ENCODE data around the gene MED23.
A peak's percentile ranks its signal among the peaks of the same experiment; 100 is the strongest.

Gene MED23, protein sequence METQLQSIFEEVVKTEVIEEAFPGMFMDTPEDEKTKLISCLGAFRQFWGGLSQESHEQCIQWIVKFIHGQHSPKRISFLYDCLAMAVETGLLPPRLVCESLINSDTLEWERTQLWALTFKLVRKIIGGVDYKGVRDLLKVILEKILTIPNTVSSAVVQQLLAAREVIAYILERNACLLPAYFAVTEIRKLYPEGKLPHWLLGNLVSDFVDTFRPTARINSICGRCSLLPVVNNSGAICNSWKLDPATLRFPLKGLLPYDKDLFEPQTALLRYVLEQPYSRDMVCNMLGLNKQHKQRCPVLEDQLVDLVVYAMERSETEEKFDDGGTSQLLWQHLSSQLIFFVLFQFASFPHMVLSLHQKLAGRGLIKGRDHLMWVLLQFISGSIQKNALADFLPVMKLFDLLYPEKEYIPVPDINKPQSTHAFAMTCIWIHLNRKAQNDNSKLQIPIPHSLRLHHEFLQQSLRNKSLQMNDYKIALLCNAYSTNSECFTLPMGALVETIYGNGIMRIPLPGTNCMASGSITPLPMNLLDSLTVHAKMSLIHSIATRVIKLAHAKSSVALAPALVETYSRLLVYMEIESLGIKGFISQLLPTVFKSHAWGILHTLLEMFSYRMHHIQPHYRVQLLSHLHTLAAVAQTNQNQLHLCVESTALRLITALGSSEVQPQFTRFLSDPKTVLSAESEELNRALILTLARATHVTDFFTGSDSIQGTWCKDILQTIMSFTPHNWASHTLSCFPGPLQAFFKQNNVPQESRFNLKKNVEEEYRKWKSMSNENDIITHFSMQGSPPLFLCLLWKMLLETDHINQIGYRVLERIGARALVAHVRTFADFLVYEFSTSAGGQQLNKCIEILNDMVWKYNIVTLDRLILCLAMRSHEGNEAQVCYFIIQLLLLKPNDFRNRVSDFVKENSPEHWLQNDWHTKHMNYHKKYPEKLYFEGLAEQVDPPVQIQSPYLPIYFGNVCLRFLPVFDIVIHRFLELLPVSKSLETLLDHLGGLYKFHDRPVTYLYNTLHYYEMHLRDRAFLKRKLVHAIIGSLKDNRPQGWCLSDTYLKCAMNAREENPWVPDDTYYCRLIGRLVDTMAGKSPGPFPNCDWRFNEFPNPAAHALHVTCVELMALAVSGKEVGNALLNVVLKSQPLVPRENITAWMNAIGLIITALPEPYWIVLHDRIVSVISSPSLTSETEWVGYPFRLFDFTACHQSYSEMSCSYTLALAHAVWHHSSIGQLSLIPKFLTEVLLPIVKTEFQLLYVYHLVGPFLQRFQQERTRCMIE (N-terminal part only)

DNA sequence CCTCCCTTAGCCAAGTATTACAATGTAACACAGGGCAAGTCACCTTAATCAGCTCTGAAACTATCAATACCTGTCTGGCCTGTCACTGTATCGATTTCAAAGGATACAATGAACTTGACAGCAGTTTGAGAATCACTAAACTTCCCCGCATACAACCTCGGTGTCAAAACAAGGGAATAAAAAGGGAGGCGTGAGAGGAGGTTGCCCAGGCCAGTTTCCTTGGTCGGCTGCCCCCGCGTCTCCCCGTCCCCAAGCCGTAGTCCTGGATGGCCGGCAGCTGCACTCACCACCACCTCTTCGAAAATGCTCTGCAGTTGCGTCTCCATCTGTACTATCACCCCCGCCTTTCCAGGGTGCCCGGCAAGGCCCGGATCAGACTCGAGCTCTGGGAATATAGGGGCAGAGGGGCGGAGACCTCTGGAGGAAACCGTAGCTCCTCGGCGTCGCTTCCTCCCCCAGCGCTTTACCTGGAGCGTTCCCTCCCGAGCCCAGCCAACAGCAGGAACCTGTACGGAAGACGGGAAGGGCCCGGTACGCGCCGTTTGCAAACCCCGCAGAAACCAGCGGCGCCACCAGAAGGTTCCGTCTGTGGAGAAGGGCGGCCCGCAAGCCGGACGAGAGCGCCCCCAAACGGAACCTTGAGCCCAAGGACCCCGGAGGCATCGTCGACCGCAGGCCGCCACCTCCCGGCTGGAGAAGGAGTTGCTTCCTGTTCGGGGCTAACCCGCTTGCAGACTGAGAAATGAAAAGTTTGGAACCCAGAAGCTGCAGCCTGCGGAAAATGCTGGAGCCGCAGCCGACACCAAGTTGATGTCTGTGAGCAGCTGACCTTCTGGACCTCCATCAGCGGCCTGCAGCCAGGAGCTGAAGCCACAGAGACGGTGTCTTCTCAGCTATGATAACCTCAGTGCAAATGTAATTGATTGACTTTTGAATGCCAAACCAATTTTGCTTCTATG lies at the start of gene MED23:
MED23 (minus strand) TSS at position 519 of the 959 bp plus-strand sequence; CDS start at position 326, 193 bp downstream.
- peak; percentile 88 to 96 (median 91) for DNase-seq

DNA sequence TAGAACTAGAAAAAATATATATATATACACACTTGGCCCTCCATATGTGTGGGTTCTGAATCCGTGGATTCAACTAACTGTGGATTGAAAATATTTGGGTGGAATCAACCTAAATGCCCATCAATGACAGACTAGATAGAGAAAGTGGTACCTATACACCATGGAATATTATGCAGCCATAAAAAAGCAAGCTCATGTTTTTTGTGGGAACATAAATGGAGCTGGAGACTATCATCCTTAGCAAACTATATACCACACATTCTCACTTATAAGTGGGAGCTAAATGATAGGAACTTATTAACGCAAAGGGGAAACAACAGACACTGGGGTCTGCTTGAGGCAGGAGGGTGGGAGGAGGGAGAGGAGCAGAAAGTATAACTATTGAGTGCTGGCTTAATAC lies 45.1 kb upstream of the MED23 start:
- no peak for DNase-seq

DNA sequence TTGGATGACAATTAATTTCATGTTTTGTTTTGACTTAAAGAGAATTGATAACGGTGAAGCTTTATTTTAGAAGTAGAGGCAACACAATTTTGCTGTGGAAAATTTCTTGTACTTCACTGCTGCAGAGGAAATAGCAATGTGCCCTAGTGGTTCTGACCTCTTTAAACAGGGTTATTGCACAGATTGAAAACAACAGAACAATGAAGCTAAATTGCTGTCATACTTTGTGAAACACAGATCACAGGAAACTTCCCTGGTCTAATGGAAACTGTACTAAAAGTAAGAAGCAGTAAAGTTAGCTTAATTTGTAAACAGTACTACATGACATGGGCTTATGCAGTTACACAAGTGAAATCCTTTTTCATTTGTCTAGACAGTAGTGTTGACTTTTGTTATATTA lies 41.8 kb upstream of the MED23 start:
- no peak for DNase-seq

DNA sequence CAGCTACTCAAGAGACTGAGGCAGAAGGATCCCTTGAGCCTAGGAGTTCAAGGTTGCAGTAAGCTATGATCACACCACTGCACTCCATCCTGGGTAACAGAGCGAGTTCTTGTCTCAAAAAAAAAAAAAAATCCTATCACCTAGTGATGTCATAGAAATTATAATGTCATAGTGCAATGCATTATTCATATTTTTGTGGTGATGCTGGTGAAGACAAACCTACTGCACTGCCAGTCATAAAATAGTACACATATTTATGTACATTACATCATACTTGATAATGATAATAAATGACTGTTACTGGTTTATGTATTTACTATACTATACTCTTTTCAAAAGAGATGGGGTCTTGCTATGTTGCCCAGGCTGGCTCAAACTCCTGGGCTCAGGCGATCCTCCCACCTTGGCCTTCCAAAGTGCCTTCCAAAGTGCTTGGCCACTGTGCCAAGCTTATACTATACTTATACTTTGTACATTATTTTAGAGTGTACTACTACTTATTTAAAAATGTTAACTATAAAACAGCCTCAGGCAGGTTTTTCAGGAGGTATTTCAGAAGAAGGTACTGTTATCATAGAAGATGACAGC lies 35.6 kb upstream of the MED23 start:
- DNase-seq: no peak

DNA sequence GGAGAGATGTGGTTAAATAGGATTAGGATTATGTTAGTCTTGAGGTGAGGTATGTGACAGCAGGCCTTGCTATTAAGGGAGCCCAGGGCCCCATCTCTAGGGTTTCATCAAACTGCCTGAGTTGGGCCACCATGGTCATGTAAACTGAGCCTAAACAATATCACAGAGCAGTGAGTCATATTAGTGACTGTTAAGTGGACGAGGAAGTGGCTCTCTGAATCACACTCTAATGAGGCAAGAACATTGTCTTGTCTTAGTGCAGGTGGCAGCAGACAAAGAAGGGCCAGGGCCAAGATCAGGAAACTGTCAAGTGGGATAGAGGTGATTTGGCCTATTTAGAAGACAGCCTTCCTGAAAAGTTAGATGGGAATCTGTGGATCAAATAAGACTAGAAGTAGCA lies 32.2 kb upstream of the MED23 start:
- no peak for DNase-seq

DNA sequence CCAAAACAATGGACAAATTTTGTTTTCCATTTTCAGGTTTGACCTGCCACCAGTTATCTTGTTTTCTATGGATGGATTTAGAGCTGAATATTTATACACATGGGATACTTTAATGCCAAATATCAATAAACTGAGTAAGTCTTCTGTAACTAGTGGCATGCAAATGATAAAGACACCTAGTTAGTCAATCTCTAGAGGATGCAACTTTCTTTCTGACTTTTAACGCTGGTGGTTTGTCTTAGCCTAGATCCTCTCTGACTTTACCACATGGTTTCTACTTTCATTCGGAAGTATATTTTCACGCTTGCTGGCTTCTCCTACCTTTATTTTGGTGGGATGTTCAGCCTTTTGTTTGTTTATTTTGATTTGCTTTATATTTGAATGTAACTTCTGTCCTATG lies 30.2 kb upstream of the MED23 start:
- no peak for DNase-seq

DNA sequence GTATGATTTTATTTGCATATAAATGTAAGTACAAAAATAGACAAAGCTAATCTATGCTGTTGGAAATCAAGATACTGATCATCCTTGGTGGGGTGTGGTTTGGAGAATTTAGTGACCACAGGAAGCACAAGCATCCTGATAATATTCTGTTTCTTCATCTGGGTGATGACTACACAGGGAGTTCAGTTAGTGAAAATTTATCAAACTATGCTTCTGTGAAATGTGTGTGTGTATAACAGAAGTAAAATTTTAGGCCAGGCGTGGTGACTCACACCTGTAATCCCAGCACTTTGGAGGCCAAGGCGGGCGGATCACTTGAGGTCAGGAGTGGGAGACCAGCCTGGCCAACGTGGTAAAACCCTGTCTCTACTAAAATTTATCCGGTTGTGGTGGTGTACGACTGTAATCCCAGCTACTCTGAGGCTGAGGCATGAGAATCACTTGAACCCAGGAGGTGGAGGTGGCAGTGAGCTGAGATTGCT lies 29.6 kb upstream of the MED23 start:
- DNase-seq: no peak

DNA sequence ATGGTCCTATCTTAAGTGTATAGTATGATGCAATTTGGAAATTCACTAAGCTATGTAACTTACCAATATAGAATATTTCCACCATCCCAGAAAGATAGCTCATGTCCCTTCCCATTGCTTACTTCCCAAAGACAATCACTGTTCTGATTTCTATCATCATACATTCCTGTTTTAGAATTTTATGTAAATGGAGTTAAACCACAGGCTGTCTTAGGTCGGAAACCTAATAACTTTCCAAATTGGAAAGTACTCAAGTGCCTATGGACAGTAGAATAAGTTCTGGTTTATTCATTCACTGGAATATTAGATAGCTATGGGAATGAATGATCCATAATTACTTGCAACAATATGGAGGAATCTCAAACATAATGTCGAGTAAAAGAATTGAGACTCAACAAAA lies 29.2 kb upstream of the MED23 start:
- no peak for DNase-seq

DNA sequence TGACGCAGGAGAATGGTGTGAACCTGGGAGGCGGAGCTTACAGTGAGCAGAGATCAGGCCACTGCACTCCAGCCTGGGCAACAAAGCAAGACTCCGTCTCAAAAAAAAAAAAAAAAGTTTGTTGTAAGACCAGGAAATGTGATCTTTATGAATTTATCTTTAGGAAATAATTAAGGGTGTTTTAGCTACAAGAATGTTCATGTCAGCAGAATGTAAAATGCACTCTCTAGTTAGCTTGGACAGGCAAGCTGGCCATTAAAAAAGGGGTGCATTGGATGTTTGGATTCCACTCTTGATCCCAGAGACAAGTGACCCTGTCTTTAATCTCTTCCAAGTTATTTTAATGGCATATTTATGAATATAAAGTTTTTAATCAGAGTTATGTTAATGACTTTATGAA lies 28.6 kb upstream of the MED23 start:
- DNase-seq: no peak

DNA sequence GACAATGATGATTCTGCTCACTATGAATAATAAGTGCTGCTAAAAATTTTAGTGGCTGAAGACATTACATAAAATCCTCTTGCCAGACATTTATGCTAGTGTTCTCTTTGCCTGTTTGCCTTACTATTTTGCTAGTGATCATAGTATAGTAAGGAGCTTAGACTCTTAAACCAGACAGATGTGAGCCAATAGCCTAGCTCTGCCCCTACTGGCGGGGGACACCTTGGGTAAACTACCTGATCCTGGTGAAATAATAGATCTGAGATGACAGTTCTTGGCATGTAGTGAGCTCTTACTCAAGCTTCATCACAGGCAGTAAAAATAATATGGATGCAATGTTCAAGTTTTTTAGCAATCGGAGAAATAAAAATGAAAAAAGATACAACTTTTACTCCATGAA lies 27.9 kb upstream of the MED23 start:
- DNase-seq: no peak

DNA sequence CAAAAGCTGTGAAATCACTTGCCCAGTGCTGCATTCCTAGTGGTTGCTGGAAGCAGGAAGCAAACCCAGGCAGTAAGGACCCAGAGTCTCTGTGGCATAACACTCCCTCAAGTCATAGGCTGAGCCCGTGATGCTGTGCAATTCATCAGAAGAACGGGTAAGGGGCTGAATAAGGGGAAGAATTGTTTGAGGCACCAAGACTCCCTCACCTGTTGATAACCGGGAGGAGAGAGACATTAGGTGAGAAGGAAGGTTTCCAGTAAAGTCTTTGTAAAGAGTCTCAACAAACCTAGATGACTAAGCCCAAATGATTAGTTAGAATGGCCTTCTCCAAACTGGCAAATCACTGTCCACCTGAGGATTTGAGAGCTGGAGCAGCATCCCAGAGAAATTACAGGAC lies 27.3 kb upstream of the MED23 start:
- no peak for DNase-seq

DNA sequence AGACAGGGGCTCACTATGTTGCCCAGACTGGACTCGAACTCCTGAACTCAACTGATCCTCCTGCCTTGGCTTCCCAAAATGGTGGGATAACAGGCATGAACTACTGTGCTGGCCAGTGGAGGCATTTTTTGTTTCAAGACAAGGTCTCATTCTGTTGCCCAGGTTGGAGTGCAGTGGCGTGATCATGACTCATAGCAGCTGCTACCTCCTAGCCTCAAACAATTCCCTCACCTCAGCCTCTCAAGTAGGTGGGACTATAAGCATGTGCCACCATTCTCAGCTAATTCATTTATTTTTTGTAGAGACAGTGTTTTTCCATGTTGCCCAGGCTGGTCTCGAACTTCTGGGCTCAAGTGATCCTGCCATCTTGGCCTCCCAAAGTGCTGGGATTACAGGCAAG lies 26.3 kb upstream of the MED23 start:
- no peak for DNase-seq

DNA sequence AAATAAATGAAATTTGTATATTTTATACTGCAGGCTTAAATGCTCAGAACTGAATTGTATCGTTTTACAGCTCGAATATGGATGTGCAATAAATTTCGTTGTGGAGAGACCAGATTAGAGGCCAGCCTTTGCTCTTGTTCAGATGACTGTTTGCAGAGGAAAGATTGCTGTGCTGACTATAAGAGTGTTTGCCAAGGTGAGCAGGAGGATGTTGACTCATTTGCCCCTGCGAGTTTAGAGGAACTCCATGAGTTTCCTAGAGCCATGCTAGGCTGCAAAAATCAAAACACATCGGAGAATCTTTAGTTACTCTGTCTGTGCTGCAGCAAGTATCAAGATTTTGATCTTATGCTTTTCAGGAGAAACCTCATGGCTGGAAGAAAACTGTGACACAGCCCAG lies 24.4 kb upstream of the MED23 start:
- no peak for DNase-seq

DNA sequence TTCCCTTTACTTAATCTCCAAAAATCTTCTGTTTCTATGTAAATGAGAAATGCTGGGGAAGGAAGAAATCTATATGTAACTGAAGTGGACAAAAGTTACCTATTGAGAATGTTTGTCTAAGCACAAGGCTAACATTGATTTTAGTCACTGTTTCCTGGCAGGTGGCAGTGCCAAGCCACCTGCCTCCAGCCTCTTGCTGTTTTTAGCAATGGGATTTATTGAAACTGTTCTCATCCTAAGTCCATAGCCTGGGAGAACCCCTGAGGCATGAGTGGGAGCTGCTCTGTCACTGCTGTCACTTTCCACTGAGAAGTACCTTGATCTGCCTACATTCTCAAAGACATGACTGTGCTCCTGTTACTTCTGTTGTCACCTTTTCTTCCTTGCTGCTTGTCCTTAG lies 23.7 kb upstream of the MED23 start:
- no peak for DNase-seq

DNA sequence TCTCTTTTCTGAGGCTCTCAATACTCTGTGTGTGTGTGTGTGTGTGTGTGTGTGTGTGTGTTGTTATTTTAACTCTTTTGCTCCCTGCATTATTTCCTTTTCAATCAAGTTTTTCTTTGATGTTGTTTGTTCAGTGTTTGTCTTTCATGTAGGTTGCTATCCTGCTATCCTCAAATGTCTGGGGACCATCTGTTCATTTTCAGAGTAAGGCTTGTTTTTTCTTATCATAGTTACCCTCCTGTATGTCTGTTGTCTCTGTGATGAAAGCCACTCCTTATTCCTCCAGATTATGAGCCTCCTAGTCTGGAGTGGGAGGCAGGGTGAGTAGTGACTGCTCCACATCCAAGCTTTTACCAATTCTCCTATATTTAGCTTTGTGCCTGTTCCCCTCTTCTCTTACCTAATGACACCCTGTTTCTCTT lies 18.2 kb upstream of the MED23 start:
- no peak for DNase-seq

DNA sequence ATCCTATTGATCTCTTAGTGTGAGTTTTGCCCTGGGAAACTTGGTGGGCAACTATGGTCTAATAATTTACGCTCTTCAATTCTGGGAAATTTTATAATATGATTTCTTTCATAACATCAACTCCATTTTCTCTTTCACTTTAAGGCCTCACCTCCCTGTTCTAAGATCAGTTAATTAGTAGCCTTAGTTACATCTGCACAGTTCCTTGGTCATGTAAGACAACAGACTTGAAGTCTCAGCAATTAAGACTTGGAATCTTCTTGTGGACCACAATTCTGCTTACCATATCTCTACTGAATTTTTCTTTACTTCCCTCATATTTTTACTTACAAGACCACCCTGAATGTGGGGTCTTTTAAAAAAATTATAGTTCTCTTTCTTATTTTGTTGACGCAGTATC lies 17.8 kb upstream of the MED23 start:
- no peak for DNase-seq

DNA sequence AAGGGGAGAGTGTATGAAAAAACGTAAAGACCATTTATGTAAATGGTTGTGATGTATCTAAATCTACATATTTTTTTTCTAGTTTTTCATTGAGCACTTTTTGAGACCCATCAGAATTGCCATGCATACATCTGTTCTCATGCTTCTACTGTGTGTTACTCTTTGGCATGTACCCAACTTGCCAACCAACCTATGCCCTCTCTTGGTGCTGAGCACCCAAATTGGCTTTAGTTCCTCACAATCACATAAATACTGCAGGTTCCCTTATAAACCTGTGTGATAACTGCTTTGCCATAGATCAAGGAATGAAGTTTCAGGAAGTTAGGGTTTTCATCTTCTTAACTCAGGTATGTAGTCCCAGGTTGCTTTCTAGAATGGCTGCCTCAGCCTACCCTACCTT lies 16.9 kb upstream of the MED23 start:
- no peak for DNase-seq

DNA sequence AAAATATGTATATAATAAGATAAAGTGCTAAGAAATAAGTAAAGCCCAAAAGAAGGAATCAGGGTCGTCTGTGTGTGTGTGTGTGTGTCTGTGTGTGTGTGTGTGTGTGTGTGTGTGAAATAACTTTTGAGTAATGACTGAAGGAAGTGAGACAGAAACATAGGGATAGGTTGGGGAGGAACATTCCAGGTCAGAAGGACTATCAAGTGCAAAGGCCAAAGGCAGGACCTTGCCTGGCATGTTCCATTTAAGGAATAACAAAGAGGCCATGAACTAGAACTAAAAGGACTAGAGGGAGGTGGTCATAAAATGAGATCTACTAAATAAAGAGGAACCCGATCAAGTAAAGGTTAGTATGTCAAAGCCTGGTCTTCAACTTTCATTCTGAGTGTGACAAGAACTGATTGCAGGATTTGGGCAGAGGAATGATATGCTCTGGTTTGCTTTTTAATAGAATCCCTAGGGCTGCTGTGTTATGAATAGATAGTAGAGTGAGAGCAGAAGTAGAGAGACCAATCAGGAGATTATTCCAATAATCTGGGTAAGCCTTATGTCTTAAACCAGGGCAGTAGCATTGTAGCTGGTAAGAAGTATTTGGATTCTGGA lies 15.9 kb upstream of the MED23 start:
- DNase-seq: no peak

DNA sequence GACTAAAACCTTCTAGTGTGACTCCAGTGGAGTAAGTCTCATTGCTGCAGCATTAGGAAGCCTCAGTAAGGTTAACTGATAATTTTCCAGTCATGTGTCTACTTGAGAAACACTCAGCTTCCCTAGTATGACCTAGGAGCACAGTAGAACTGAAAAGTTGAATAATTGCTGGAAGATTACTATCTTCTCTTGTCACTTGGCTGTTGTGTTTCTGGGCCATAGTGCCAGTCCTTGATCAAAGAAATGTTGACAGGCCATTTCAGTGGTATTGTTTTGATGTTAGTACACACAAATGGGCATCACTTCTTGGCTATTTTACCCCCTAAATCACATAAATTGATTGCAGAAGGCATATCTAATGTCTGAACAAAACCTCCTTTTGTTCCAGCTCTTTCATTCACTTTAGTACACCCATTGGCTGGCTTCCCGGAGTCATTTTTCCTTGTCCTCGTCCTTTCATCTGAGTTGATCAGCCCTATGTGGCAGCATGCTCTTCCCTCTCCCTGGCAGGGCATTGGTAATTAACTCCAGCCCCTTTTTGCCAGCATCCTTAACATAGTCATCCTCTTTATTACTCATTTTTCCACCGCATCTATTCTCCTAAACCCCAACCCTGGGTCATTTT lies 15.1 kb upstream of the MED23 start:
- no peak for DNase-seq

DNA sequence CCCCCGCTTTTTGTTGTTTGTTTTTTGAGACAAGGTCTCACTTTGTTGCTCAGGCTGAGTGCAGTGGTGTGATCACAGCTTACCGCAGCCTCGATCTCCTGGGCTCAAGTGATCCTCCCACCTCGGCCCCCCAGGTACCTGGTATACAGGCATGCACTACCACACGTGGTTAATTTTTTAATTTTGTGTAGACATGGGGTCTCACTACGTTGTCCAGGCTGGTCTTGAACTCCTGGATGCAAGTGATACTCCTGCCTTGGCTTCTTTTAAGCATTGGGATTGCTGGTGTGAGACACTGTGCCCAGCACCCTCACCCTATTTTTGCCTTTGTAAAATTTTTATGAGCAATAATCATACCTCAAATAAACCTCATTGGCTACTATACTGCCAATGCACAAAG lies 14.5 kb upstream of the MED23 start:
- no peak for DNase-seq

DNA sequence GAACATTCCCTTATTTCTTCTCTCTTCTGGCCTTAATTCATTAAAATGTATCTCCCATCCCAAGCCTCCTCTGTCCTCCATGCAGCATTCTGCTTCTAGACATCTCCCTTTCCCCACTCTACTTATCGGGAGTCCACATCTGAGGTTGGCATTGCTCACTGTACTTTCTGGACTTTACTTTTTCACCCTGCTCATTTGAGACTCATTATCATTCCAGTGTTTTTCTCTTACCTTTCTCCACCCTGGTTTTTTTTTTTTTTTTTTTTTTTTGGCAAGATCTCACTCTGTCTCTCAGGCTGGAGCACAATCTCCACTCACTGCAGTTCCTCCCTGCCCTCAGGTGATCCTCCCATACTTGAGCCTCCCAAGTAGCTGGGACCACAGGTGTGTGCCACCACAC lies 13.5 kb upstream of the MED23 start:
- DNase-seq: no peak
